SH-SY5Y (cell line): Measurements from ENCODE around the gene IGLL5.

ENCODE experiments used
- GATA2 ChIP-seq: IDR thresholded peaks from 2 replicates; pipeline ENCODE4 v1.6.1; 2011; ENCODE audit warnings: mild to moderate bottlenecking, low read depth, low read length
- GATA3 ChIP-seq: IDR thresholded peaks from 2 replicates; pipeline ENCODE4 v1.6.1; 2011; ENCODE audit warnings: low read depth, mild to moderate bottlenecking, low read length, moderate library complexity

Gene IGLL5

GRCh38 chr22:22912135-22912987, 24.7 kb downstream of the IGLL5 start:
- TF ChIP-seq GATA3 (no peak), GATA2 (no peak)

DNA sequence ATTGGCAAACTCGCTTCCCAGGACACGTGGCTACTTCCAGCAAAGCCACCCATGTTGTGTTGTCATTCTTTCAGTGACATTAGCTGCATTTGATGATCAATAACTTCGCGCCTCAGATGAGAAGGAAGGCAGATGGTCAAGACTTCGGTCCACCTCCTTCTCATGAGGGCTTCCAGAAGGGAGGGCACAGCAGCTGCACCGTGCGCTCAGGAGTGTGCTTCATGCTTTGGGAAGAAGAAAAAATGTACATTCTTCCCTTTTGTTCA, 25.3 kb downstream of the IGLL5 start:
- no peak for TF ChIP-seq GATA3
- TF ChIP-seq GATA2, result no peak

GRCh38 chr22:22913989-22914388, 26.4 kb downstream of the IGLL5 start:
- TF ChIP-seq GATA2 (no peak), GATA3 (no peak)

DNA sequence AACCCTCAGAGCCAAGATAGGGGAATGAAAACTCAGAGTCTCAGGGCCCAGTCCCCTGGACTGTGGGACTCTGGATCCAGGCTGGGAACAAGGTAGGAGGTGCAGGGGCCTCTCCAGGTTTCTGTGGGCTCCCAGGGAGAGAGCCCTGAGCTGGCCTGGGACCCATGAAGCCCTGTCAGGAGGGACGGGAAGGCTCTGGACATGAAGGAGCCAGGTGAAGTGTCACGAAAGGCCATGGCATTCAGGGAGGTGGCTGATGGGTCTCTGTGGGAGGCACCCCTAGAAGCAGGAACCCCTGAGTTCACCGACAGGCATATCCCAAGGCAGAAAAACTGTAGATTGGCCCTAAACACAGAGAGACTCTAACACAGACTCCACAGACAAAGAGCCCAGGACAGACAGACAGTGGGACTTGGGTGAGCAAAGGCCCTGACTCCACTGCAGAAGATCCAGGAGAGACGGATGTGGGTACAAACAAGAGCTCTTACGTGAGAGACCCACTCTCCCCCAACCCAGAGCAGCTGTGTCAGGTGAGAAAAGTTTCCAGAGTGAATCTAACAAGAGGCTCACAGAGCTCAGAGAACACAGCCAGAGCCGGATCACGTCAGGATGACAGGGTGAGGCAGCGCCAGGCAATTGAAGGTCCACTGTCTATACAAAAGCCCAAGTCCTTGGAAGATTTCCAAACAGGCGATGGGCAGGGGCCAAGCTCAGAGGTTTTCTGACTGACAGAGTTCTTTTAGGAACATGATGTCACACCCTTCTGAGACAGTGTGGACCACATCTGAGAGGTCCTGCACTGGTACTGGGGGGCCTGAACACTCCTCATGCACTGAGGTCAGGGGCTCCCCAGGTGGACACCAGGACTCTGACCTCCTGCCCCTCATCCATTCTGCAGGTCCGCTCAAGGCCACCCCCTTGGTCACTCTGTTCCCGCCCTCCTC, 27.4 kb downstream of the IGLL5 start:
- no peak for TF ChIP-seq GATA2
- TF ChIP-seq GATA3, result no peak

- no peak for TF ChIP-seq GATA2
- TF ChIP-seq GATA3, result no peak
Observed at GRCh38 chr22:22915670-22916035, 28.0 kb downstream of the IGLL5 start.

DNA sequence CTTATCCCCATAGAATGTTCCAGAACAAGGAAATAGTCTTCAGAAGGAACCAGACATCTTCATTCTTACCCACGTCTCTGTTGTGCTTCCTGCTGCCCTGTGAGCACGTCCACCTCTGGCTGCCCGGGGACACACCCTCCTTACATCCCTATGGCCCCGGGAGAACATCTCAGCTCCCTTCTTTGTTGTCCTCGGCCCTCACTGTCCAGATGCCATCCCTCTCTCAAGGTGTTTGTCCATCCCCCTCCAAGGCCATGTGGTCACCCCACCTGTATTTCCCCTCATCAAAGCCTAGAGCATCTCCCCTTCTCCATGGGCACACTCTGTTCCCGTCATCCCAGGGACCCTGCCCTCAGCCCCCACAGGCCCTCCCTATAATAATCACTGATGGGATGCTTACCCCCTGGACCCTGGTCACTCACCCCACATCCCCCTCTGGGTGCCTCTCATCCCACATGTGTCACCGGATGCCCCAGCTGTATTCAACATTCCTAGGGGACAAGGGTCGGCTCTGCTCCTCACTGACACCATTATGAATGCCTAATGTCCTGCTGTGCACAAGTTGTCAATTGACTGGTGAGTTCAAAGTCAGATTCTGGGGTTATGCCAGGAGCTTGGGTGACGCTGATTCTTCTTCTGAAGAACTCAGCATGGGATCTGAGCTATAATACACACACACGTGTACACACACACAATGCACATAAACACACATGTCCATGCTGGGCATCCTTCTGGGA, 28.8 kb downstream of the IGLL5 start:
- TF ChIP-seq GATA3 (no peak), GATA2 (no peak)

DNA sequence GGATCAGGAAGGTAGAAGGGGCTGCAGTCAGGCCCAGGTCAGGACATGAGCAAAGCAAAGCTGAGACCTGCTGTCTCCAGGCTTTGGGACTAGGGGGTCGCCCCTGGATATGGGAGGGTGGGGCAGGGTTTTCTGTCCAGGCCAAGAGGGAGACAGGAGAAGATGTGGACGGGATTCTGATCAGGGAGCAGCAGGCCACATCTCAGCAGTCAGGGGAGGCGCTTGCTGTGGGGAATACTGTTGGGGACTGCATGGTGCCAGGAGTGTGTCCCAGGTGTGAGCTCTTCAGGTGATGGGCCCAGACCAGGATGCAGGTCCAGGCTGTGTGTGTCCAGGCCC, 29.3 kb downstream of the IGLL5 start:
- TF ChIP-seq GATA3, result no peak
- no peak for TF ChIP-seq GATA2

DNA sequence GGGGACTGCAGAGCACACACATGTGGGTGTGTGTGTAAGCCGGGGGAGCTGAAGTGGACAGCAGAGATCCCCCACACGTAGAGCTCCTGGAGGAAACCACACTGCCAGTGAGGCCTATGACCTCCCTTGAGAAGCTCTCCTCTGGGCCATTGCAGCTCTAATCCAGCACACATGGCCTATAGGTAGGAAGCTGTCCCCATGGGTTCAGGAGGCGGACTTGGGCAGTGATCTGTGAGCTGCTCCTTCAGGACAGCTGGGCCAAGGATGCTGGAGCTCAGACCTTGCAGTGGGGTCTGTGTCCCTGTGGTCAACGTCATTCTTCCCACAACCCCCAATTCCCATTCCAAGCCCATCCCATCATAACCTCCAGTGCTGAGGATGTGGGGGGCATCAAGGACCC, 29.8 kb downstream of the IGLL5 start:
- TF ChIP-seq GATA3 (no peak), GATA2 (no peak)

- TF ChIP-seq GATA3 (no peak), GATA2 (no peak)
Observed at GRCh38 chr22:22918297-22918965, 30.8 kb downstream of the IGLL5 start.

GRCh38 chr22:22919041-22919440, 31.4 kb downstream of the IGLL5 start:
- TF ChIP-seq GATA3, result no peak

GRCh38 chr22:22920104-22920654, 32.6 kb downstream of the IGLL5 start:
- TF ChIP-seq GATA2 (no peak), GATA3 (no peak)

GRCh38 chr22:22920910-22921550, 33.4 kb downstream of the IGLL5 start:
- TF ChIP-seq GATA2 (no peak), GATA3 (no peak)

DNA sequence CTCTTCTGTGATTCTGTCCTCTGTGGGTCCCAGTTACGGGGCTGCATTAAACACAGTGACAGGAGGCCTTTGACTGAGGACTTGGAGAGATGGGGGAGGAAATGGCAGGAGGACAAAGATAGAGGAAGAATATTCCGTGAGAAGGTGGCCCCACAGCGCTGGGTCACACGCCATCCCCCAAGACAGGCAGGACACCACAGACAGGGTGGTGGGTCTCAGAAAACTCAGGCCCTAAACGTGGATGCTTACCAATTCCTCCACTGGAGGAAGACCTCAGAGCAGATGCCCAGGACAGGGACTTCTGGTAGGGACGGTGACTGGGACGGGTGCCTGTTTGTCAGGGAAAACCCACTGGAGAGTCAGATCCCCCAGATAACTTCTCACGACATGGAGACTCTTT, 34.0 kb downstream of the IGLL5 start:
- TF ChIP-seq GATA2 (no peak), GATA3 (no peak)
